ENCODE measurements around the gene ERRFI1. TPM values are rescaled to one million over a fixed set of nuclear protein-coding genes. Genes with fewer than 3 reads are reported as not detected.
"Not testable (repeated sequence)": the region's sequence is repeated elsewhere in the genome, so short reads cannot be mapped to it uniquely, and the experiment has no call there.

The ERRFI1 gene
- total RNA-seq, 2 donors from 2014 or later: 61.4 to 72.5 TPM

GRCh38 chr1:8055973-8056372 is 29.9 kb upstream of the ERRFI1 start:
- no peak overlapping the region for H3K9ac ChIP-seq (ENCODE audit: extremely low read depth, low read length, poor library complexity, severe bottlenecking)
- DNase-seq: no peak
- no peak overlapping the region for H3K27ac Mint-ChIP-seq
- H3K27me3 ChIP-seq (ENCODE audit: control insufficient read depth, insufficient read depth, low read length, poor library complexity, severe bottlenecking): no peaks in the 10 kb centered on the region
- no peak overlapping the region for H3K4me3 ChIP-seq (ENCODE audit: low read length)
- H3K27ac ChIP-seq (ENCODE audit: low read depth, low read length): no peak overlapping the region
- no peak overlapping the region for H3K4me3 Mint-ChIP-seq
- 83 to 90% methylated on average over 2 to 4 of the region's 4 CpGs for WGBS, 2 experiments (ENCODE audit: insufficient coverage in 1 of 2, insufficient read length in 1 of 2)
- peaks cover 5% of the 10 kb centered on the region for H3K4me1 Mint-ChIP-seq
- no peaks in the 10 kb centered on the region for H3K4me1 ChIP-seq (ENCODE audit: control insufficient read depth, insufficient read depth, low read length)
- TF ChIP-seq CTCF (conservative IDR thresholded peaks at IDR 0.05): no peak
- no peaks in the 10 kb centered on the region for H3K9me3 ChIP-seq (ENCODE audit: control insufficient read depth, low read length)
- H3K36me3 ChIP-seq (ENCODE audit: control insufficient read depth, insufficient read depth, low read length): no peaks in the 10 kb centered on the region
- no peaks in the 10 kb centered on the region for H3K9me3 Mint-ChIP-seq
- no peaks in the 10 kb centered on the region for H3K27me3 Mint-ChIP-seq (ENCODE audit: insufficient read depth)
- H3K36me3 Mint-ChIP-seq (ENCODE audit: low read depth): no peaks in the 10 kb centered on the region

GRCh38 chr1:8053878-8054567 is 27.9 kb upstream of the ERRFI1 start:
- 95 to 97% methylated on average over 3 to 4 of the region's 5 CpGs for whole genome bisulfite sequencing, 2 experiments (ENCODE audit: insufficient coverage in 1 of 2, insufficient read length in 1 of 2)
- Histone ChIP-seq H3K27me3 (ENCODE audit: control insufficient read depth, insufficient read depth, low read length, poor library complexity, severe bottlenecking) (no peaks in the 10 kb centered on the region), H3K9ac (ENCODE audit: extremely low read depth, low read length, poor library complexity, severe bottlenecking) (no peak overlapping the region), H3K27ac (ENCODE audit: low read depth, low read length) (no peak overlapping the region), H3K4me1 (ENCODE audit: control insufficient read depth, insufficient read depth, low read length) (no peaks in the 10 kb centered on the region), H3K36me3 (ENCODE audit: control insufficient read depth, insufficient read depth, low read length) (no peaks in the 10 kb centered on the region), H3K4me3 (ENCODE audit: low read length) (no peak overlapping the region), H3K9me3 (ENCODE audit: control insufficient read depth, low read length) (no peaks in the 10 kb centered on the region)
- H3K36me3 Mint-ChIP-seq (ENCODE audit: low read depth): no peaks in the 10 kb centered on the region
- H3K4me3 Mint-ChIP-seq: no peak overlapping the region
- TF ChIP-seq CTCF (conservative IDR thresholded peaks at IDR 0.05): no peak
- H3K27me3 Mint-ChIP-seq (ENCODE audit: insufficient read depth): no peaks in the 10 kb centered on the region
- H3K4me1 Mint-ChIP-seq: peaks cover 5% of the 10 kb centered on the region
- no peak for DNase-seq
- no peaks in the 10 kb centered on the region for H3K9me3 Mint-ChIP-seq
- no peak overlapping the region for H3K27ac Mint-ChIP-seq

DNA sequence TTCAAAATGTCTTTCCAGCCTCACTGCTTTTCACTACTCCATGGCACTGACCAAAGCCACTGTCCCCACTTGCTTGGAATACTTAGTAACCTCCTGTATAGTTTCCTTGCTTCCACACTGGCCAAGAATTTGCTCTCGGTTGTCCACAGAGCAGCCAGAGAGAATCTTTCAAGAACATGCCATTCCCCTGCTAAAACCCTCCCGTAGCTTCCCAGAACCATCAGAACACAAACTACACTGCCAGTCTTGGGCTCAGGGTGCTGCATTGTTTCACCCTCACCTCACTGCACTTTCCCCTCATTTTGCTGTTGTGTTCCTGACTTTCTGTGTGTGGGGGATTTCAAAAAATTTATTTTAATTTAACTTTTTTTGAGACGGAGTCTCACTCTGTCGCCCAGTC is 25.5 kb upstream of the ERRFI1 start:
- TF ChIP-seq CTCF (conservative IDR thresholded peaks at IDR 0.05): no peak
- Histone ChIP-seq H3K4me3 (ENCODE audit: low read length) (no peak overlapping the region), H3K27me3 (ENCODE audit: control insufficient read depth, insufficient read depth, low read length, poor library complexity, severe bottlenecking) (no peaks in the 10 kb centered on the region), H3K4me1 (ENCODE audit: control insufficient read depth, insufficient read depth, low read length) (no peaks in the 10 kb centered on the region), H3K36me3 (ENCODE audit: control insufficient read depth, insufficient read depth, low read length) (no peaks in the 10 kb centered on the region), H3K27ac (ENCODE audit: low read depth, low read length) (no peak overlapping the region), H3K9me3 (ENCODE audit: control insufficient read depth, low read length) (no peaks in the 10 kb centered on the region), H3K9ac (ENCODE audit: extremely low read depth, low read length, poor library complexity, severe bottlenecking) (no peak overlapping the region)
- Mint-ChIP-seq H3K4me3 (no peak overlapping the region), H3K9me3 (no peaks in the 10 kb centered on the region), H3K36me3 (ENCODE audit: low read depth) (no peaks in the 10 kb centered on the region), H3K27ac (no peak overlapping the region), H3K27me3 (ENCODE audit: insufficient read depth) (no peaks in the 10 kb centered on the region), H3K4me1 (peaks cover 3% of the 10 kb centered on the region)
- WGBS, 2 experiments (ENCODE audit: insufficient coverage in 1 of 2, insufficient read length in 1 of 2): 94 to 100% methylated on average over 2 to 4 of the region's 4 CpGs
- DNase-seq: no peak

DNA sequence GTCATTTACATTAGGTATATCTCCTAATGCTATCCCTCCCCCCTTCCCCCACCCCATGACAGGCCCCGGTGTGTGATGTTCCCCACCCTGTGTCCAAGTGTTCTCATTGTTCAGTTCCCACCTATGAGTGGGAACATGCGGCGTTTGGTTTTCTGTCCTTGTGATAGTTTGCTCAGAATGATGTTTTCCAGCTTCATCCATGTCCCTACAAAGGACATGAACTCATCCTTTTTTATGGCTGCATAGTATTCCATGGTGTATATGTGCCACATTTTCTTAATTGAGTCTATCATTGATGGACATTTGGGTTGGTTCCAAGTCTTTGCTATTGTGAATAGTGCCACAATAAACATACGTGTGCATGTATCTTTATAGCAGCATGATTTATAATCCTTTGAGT is 23.1 kb upstream of the ERRFI1 start:
- H3K9ac ChIP-seq (ENCODE audit: extremely low read depth, low read length, poor library complexity, severe bottlenecking); H3K4me1 ChIP-seq (ENCODE audit: control insufficient read depth, insufficient read depth, low read length); H3K9me3 ChIP-seq (ENCODE audit: control insufficient read depth, low read length); H3K4me3 ChIP-seq (ENCODE audit: low read length); DNase-seq; H3K36me3 Mint-ChIP-seq (ENCODE audit: low read depth); H3K27me3 Mint-ChIP-seq (ENCODE audit: insufficient read depth); H3K4me1 Mint-ChIP-seq; H3K27me3 ChIP-seq (ENCODE audit: control insufficient read depth, insufficient read depth, low read length, poor library complexity, severe bottlenecking); H3K9me3 Mint-ChIP-seq; H3K27ac Mint-ChIP-seq; H3K27ac ChIP-seq (ENCODE audit: low read depth, low read length); H3K4me3 Mint-ChIP-seq; H3K36me3 ChIP-seq (ENCODE audit: control insufficient read depth, insufficient read depth, low read length): not testable (repeated sequence)
- WGBS, 2 experiments (ENCODE audit: insufficient coverage in 1 of 2, insufficient read length in 1 of 2): 93% methylated on average over 4 of the region's 4 CpGs; no CpG with 5 or more reads in 1 of the 2 experiments
